Activated CD8-positive, alpha-beta memory T cell treated with anti-CD3 and anti-CD28 coated beads for 4 hours (primary cell): Measurements from ENCODE around the gene EN1.

Source experiments
- DNase-seq, 2 donors: peaks; one replicate each; pipeline ENCODE4 v3.0.0-alpha.2; 2020; ENCODE audit warnings: low read depth in 2 of 2

EN1 gene

GRCh38 chr2:118856330-118856977 lies 9.0 kb upstream of the EN1 start:
- no peak for DNase-seq

GRCh38 chr2:118855451-118856279 lies 8.2 kb upstream of the EN1 start:
- DNase-seq = peak; percentile 47 to 51

GRCh38 chr2:118854507-118855345 lies 7.3 kb upstream of the EN1 start:
- no peak for DNase-seq

- no peak for DNase-seq
Measured at GRCh38 chr2:118853651-118854291, 6.3 kb upstream of the EN1 start.

- DNase-seq = no peak
Measured at GRCh38 chr2:118853129-118853640, 5.7 kb upstream of the EN1 start.

GRCh38 chr2:118852605-118853128 lies 5.2 kb upstream of the EN1 start:
- DNase-seq = no peak

- DNase-seq = no peak
Measured at GRCh38 chr2:118851650-118852049, 4.2 kb upstream of the EN1 start.

- no peak for DNase-seq
Measured at GRCh38 chr2:118850901-118851415, 3.5 kb upstream of the EN1 start.

- DNase-seq = no peak
Measured at GRCh38 chr2:118850168-118850900, 2.9 kb upstream of the EN1 start.

GRCh38 chr2:118849226-118850167 lies 2.0 kb upstream of the EN1 start:
- no peak for DNase-seq

- DNase-seq = no peak
Measured at GRCh38 chr2:118848381-118849225, 1.2 kb upstream of the EN1 start.

GRCh38 chr2:118847762-118848172 lies 319 bp upstream of the EN1 start:
- DNase-seq = no peak

- DNase-seq = no peak
Measured at GRCh38 chr2:118846442-118846952, 951 bp downstream of the EN1 start.

GRCh38 chr2:118845522-118846441 lies 1.7 kb downstream of the EN1 start:
- no peak for DNase-seq

GRCh38 chr2:118845005-118845521 lies 2.4 kb downstream of the EN1 start:
- no peak for DNase-seq

GRCh38 chr2:118844261-118845004 lies 3.0 kb downstream of the EN1 start:
- no peak for DNase-seq
